Astrocyte (in vitro differentiated cells and primary cell): Measurements from ENCODE around the gene DCAF15. TPM values are rescaled to one million over a fixed set of nuclear protein-coding genes. Genes with fewer than 3 reads are reported as not detected.

Source experiments
- DNase-seq: peaks from one replicate; pipeline ENCODE4 v3.0.0-alpha.2; 2010; ENCODE audit warnings: low read depth
- FAIRE-seq: peaks from 2 replicates; lab custom pipeline; 2011; peaks lifted over from hg19 to GRCh38; lab: Jason Lieb, UNC
- H2AFZ ChIP-seq: 2 replicates; pipeline ENCODE4 v1.6.0; 2012; ENCODE audit warnings: low read depth, low read length, inconsistent platforms
- H3K27ac ChIP-seq: 2 replicates; pipeline ENCODE4 v1.5.1; 2011; ENCODE audit warnings: low read depth, low read length, inconsistent platforms
- H3K27me3 ChIP-seq: 2 replicates; pipeline ENCODE4 v1.6.0; 2011; ENCODE audit warnings: low read length, inconsistent platforms; ENCODE audit not compliant: insufficient read depth
- H3K36me3 ChIP-seq: 2 replicates; pipeline ENCODE4 v1.5.1; 2011; ENCODE audit warnings: low read length, inconsistent platforms; ENCODE audit not compliant: insufficient read depth
- H3K4me1 ChIP-seq: 2 replicates; pipeline ENCODE4 v1.5.1; 2011; ENCODE audit warnings: low read length, inconsistent platforms; ENCODE audit not compliant: insufficient read depth
- H3K4me2 ChIP-seq: 2 replicates; pipeline ENCODE4 v1.6.0; 2012; ENCODE audit warnings: low read length, inconsistent platforms
- H3K4me3 ChIP-seq: 2 replicates; pipeline ENCODE4 v1.5.1; 2011; ENCODE audit warnings: low read depth, mild to moderate bottlenecking, low read length, inconsistent platforms; ENCODE audit not compliant: insufficient read depth
- H3K79me2 ChIP-seq: 2 replicates; pipeline ENCODE4 v1.6.0; 2012; ENCODE audit warnings: mild to moderate bottlenecking, low read length, inconsistent platforms; ENCODE audit not compliant: insufficient read depth
- H3K9ac ChIP-seq: 2 replicates; pipeline ENCODE4 v1.6.0; 2012; ENCODE audit warnings: mild to moderate bottlenecking, low read length, inconsistent platforms
- H3K9me3 ChIP-seq: 2 replicates; pipeline ENCODE4 v1.5.1; 2012; ENCODE audit warnings: low read depth, mild to moderate bottlenecking, low read length, inconsistent platforms; ENCODE audit not compliant: insufficient read depth
- H4K20me1 ChIP-seq: 2 replicates; pipeline ENCODE4 v1.6.0; 2012; ENCODE audit warnings: low read length, inconsistent platforms; ENCODE audit not compliant: insufficient read depth
- H3K27ac Mint-ChIP-seq: one replicate; pipeline ENCODE4 v1.8.0; 2021; ENCODE audit warnings: mild to moderate bottlenecking, mixed read lengths; ENCODE audit not compliant: unreplicated experiment
- H3K27me3 Mint-ChIP-seq: one replicate; pipeline ENCODE4 v1.8.0; 2021; ENCODE audit warnings: low read depth, mixed read lengths; ENCODE audit not compliant: unreplicated experiment
- H3K36me3 Mint-ChIP-seq: one replicate; pipeline ENCODE4 v1.8.0; 2021; ENCODE audit warnings: low read depth, mixed read lengths; ENCODE audit not compliant: unreplicated experiment
- H3K4me1 Mint-ChIP-seq: one replicate; pipeline ENCODE4 v1.8.0; 2021; ENCODE audit warnings: low read depth, mixed read lengths; ENCODE audit not compliant: unreplicated experiment
- H3K4me3 Mint-ChIP-seq: one replicate; pipeline ENCODE4 v1.8.0; 2021; ENCODE audit warnings: mild to moderate bottlenecking, moderate library complexity, mixed read lengths; ENCODE audit not compliant: unreplicated experiment
- H3K9me3 Mint-ChIP-seq: one replicate; pipeline ENCODE4 v1.8.0; 2021; ENCODE audit warnings: mild to moderate bottlenecking, mixed read lengths; ENCODE audit not compliant: unreplicated experiment
- CTCF ChIP-seq: IDR thresholded peaks from 2 replicates; pipeline ENCODE4 v1.5.1; 2011; ENCODE audit warnings: low read depth, mild to moderate bottlenecking, inconsistent platforms, low read length, moderate library complexity; ENCODE audit not compliant: insufficient read depth
- EZH2 ChIP-seq: IDR thresholded peaks from 2 replicates; pipeline ENCODE4 v1.6.1; 2012; ENCODE audit warnings: mild to moderate bottlenecking, low read length, inconsistent platforms; ENCODE audit not compliant: insufficient read depth
- total RNA-seq: library from RNA; stranded (reverse); gene quantifications from 2 replicates; pipeline ENCODE4 v1.2.1, GENCODE V29; 2021

Gene DCAF15
- total RNA-seq, 1 donor from 2014 or later = 32.2 TPM

DNA sequence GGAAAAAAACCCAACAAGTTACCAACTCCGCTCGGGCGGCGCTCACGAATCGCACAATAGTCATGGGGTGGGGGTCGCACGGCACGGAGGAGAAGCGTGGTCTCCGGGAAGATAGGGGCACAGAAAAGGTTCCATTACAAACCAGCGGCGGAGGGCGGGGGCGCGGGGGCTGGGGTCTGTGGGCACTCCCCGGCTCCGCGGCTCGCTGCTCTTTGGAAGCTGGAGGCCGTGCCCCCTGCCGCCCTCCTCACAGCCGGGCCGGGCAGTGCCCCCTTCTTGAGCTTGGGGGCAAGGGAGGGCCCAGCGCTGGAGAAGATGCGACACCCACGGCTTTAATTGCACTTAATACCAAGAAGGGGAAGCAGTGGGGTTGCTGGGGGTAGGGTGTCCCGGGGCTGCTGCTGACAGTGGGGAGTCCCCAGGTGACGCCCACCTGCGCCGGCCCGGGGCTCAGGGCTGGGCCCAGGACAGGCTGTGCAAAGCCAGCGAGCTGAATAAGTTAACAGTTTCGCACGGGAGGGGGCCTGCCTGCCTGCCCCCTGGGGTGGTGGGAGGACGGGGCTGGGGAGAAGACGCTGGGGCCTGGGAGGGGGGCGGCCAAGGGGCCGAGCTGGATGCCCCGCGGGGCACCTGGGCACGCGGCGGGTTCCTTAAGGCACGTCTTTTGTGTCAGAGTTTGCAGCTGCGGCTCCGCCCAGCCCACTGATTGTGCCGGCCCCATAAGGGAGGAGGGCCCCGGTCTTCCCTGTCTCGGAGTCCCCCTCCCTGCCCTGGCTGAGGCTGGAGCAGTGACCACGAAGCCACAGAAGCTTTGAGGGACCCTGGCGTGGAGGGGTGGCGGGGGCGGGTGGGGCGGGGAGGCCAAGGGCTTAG is 9.8 kb downstream of the DCAF15 start:
- H3K9me3 Mint-ChIP-seq = no peaks in the 10 kb centered on the region
- no peaks in the 10 kb centered on the region for H3K27me3 Mint-ChIP-seq
- Histone ChIP-seq H3K4me1 (peaks cover 5% of the 10 kb centered on the region), H2AFZ (no peak overlapping the region), H3K27ac (no peak overlapping the region), H3K4me2 (no peak overlapping the region), H3K9me3 (no peaks in the 10 kb centered on the region), H3K79me2 (no peaks in the 10 kb centered on the region), H3K36me3 (no peaks in the 10 kb centered on the region), H4K20me1 (peaks cover 9% of the 10 kb centered on the region), H3K4me3 (no peak overlapping the region), H3K27me3 (no peaks in the 10 kb centered on the region), H3K9ac (no peak overlapping the region)
- FAIRE-seq = no peak
- no peak overlapping the region for H3K4me3 Mint-ChIP-seq
- no peak for DNase-seq
- peaks cover 3% of the 10 kb centered on the region for H3K4me1 Mint-ChIP-seq
- H3K27ac Mint-ChIP-seq = peak overlapping the region; percentile 62
- TF ChIP-seq EZH2 (no peak), CTCF (no peak)
- H3K36me3 Mint-ChIP-seq = peaks cover 28% of the 10 kb centered on the region

DNA sequence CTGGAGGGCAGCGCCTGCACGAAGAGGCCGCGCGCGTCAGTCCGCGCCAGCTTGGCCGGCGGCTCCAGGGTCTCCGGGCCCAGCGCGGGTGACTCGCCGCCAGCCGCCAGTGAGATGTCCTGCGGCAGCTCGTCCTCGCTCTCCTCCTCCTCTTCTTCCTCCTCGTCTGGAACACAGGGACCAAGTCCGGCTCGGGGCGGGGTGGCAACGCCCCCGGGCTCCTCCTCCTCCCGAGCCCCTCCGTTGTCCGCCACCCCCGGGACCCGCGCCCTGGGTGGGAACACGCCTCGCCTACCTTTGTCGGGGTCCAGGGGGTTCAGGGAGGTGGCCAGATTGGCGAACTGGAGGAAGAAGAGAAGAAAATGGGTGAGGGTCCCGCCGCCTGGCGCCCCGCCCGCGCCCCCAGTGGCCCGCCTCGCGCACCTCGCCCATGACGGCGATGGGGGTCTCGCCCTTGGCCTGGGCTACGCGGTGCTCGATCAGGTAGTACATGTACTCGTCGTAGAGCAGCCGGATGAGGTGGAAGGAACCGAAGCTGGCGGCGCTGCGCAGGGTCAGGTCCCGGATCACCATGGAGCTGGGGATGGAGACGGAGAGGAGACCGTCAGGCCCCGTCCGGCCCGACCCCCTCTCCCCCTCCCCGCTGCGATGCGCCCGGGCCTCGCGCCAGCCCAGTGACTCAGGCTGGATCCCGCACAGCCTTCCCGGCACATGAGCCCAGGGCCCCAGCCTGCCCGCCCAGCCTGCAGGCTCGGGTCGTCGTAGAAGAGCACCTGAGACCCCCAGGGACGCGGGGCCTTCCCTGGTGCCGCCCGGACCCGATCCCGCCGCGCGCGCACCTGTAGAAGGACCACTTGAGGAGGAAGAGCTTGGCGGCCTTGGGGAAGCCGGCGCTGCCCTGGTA is 10.6 kb downstream of the DCAF15 start:
- DNase-seq = peak; percentile 30
- Histone ChIP-seq H3K27me3 (no peaks in the 10 kb centered on the region), H3K4me2 (peak overlapping the region; percentile 70), H3K36me3 (no peaks in the 10 kb centered on the region), H3K9ac (no peak overlapping the region), H3K27ac (no peak overlapping the region), H3K4me1 (peaks cover 5% of the 10 kb centered on the region), H2AFZ (peak overlapping the region; percentile 18), H3K9me3 (no peaks in the 10 kb centered on the region), H4K20me1 (peaks cover 8% of the 10 kb centered on the region), H3K4me3 (no peak overlapping the region), H3K79me2 (no peaks in the 10 kb centered on the region)
- Mint-ChIP-seq H3K36me3 (peaks cover 29% of the 10 kb centered on the region), H3K4me1 (peaks cover 3% of the 10 kb centered on the region), H3K27ac (no peak overlapping the region), H3K4me3 (no peak overlapping the region), H3K27me3 (no peaks in the 10 kb centered on the region), H3K9me3 (no peaks in the 10 kb centered on the region)
- no peak for FAIRE-seq
- no peak for TF ChIP-seq CTCF
- TF ChIP-seq EZH2 = no peak
